Sigmoid colon (tissue), 4 donors: ENCODE measurements around the gene RNF19B.

Source experiments
- CTCF ChIP-seq, 4 experiments: fragments of 450-650 bp in 3 of 4; fragments of 200-600 bp in 1 of 4; IDR thresholded peaks; one replicate each; pipeline ENCODE4 v1.5.1; 2016 to 2019; ENCODE audit warnings: antibody characterized with exemption in 4 of 4, mild to moderate bottlenecking in 3 of 4, moderate library complexity in 2 of 4
- EP300 ChIP-seq, 4 donors: sonication (generic); formaldehyde crosslinking; IDR thresholded peaks; one replicate each; pipeline ENCODE4 v1.6.1; 2017; ENCODE audit warnings: antibody characterized with exemption in 4 of 4
- POLR2A ChIP-seq, 2 donors: fragments of 450-650 bp; IDR thresholded peaks; one replicate each; pipeline ENCODE4 v1.6.1; 2016; ENCODE audit warnings: antibody characterized with exemption in 2 of 2, mild to moderate bottlenecking in 2 of 2, moderate library complexity in 2 of 2
- POLR2AphosphoS5 ChIP-seq, 4 donors: sonication (generic); formaldehyde crosslinking; IDR thresholded peaks; one replicate each; pipeline ENCODE4 v1.6.1; 2017; ENCODE audit warnings: antibody characterized with exemption in 4 of 4

GRCh38 chr1:32991386-32991785 lies 26.8 kb upstream of the RNF19B start:
- no peak for TF ChIP-seq EP300 (IDR thresholded peaks at IDR 0.05)
- TF ChIP-seq CTCF (IDR thresholded peaks at IDR 0.05), result no peak
- no peak for TF ChIP-seq POLR2A (IDR thresholded peaks at IDR 0.05)
- TF ChIP-seq POLR2AphosphoS5 (IDR thresholded peaks at IDR 0.05), result no peak
